Caco-2 (cell line): ENCODE results near the gene TMEM88. TPM values are rescaled to one million over a fixed set of nuclear protein-coding genes. Genes with fewer than 3 reads are reported as not detected.

Experiments used
- BruUV-seq: library from RNA; stranded (reverse); fragments of 400-500 nt; replicated peaks from 2 replicates; lab custom pipeline; 2021; lab: Mats Ljungman, UMichigan
- CTCF ChIA-PET: fragments of 300-600 bp; sonication (Branson Sonifier 250); formaldehyde crosslinking; loops from one replicate; lab custom pipeline; 2022; ENCODE audit warnings: antibody characterized with exemption; lab: Charles Lee
- POLR2A ChIA-PET: fragments of 300-600 bp; sonication (Branson Sonifier 250); formaldehyde crosslinking; loops from one replicate; lab custom pipeline; 2022; ENCODE audit warnings: antibody characterized with exemption; lab: Charles Lee
- DNase-seq, 2 experiments: peaks; one replicate each; pipeline versions ENCODE4 v3.0.0 to v3.0.0-alpha.2; 2020 to 2022
- H3K27me3 ChIP-seq: replicated peaks from 2 replicates; pipeline ENCODE4 v1.6.0; 2011; ENCODE audit warnings: low read length; ENCODE audit not compliant: control insufficient read depth, insufficient read depth
- H3K36me3 ChIP-seq: 2 replicates; pipeline ENCODE4 v1.5.1; 2011; ENCODE audit warnings: low read length; ENCODE audit not compliant: control insufficient read depth, insufficient read depth
- H3K4me1 ChIP-seq: fragments of 250-450 bp; sonication (Bioruptor Pico); 2 replicates; pipeline ENCODE4 v1.5.1; 2020; ENCODE audit warnings: mild to moderate bottlenecking
- H3K4me3 ChIP-seq: 2 replicates; pipeline ENCODE4 v1.5.1; 2011; ENCODE audit warnings: low read depth, mild to moderate bottlenecking, control low read depth, low read length
- H3K9me3 ChIP-seq: fragments of 250-450 bp; sonication (Bioruptor Pico); 2 replicates; pipeline ENCODE4 v1.5.1; 2020; ENCODE audit warnings: mild to moderate bottlenecking, moderate library complexity
- H3K27ac Mint-ChIP-seq: one replicate; pipeline ENCODE4 v1.8.0; 2022; ENCODE audit warnings: mixed read lengths; ENCODE audit not compliant: unreplicated experiment
- H3K27me3 Mint-ChIP-seq: one replicate; pipeline ENCODE4 v1.8.0; 2022; ENCODE audit warnings: mixed read lengths; ENCODE audit not compliant: insufficient read depth, unreplicated experiment
- H3K36me3 Mint-ChIP-seq: one replicate; pipeline ENCODE4 v1.8.0; 2022; ENCODE audit warnings: mild to moderate bottlenecking, mixed read lengths; ENCODE audit not compliant: insufficient read depth, unreplicated experiment
- H3K4me1 Mint-ChIP-seq: one replicate; pipeline ENCODE4 v1.8.0; 2022; ENCODE audit warnings: low read depth, mixed read lengths; ENCODE audit not compliant: unreplicated experiment
- H3K4me3 Mint-ChIP-seq: one replicate; pipeline ENCODE4 v1.8.0; 2022; ENCODE audit warnings: mild to moderate bottlenecking, moderate library complexity, mixed read lengths; ENCODE audit not compliant: unreplicated experiment
- H3K9me3 Mint-ChIP-seq: one replicate; pipeline ENCODE4 v1.8.0; 2022; ENCODE audit warnings: mixed read lengths; ENCODE audit not compliant: unreplicated experiment
- CTCF ChIP-seq, 2 experiments: fragments of 200-600 bp in 1 of 2; IDR thresholded peaks; 1 replicate in 1 of 2; 2 replicates in 1 of 2; pipeline versions ENCODE4 v1.5.1 to v1.8.0; 2011 to 2022; ENCODE audit warnings: antibody characterized with exemption in 1 of 2, control low read depth in 1 of 2, inconsistent platforms in 1 of 2, low read depth in 1 of 2, low read length in 1 of 2, mild to moderate bottlenecking in 1 of 2, moderate library complexity in 1 of 2; ENCODE audit not compliant: insufficient read depth in 1 of 2, severe bottlenecking in 1 of 2, unreplicated experiment in 1 of 2
- intact Hi-C: fragments of 100-400 bp; cut with micrococcal nuclease; formaldehyde crosslinking; loops from one replicate; pipeline ENCODE4 v1.10.0; 2022; ENCODE audit not compliant: unreplicated experiment
- total RNA-seq: library from RNA; stranded (reverse); gene quantifications from 2 replicates; pipeline ENCODE4 v1.2.3, GENCODE V29; 2022

Gene TMEM88
- total RNA-seq, 1 experiment from 2014 or later, result 2.5 TPM

DNA sequence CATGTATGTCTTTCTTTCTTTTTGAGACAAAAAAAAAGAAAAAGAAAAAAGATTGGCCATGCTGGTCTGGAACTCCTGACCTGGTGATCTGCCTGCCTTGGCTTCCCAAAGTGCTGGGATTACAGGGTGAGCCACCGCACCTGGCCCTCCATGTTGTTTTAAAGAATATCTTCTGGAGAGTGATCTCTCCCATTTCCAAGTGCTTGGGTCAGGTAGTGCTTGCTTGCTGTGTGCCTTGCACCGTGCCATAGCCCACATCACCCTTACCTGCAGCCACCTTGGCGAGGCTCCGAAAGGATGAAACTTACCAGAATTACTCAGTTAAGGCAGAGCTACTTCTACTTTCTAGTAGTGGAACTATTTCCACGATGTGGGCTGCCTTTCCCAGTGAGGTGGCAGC is 39.9 kb upstream of the TMEM88 start:
- no TSS peak for BruUV-seq
- Mint-ChIP-seq H3K4me3 (no peak overlapping the region), H3K4me1 (peaks cover 16% of the 10 kb centered on the region)

GRCh38 chr17:7816926-7817642 is 37.8 kb upstream of the TMEM88 start:
- Histone ChIP-seq H3K4me1 (peaks cover 15% of the 10 kb centered on the region), H3K9me3 (no peaks in the 10 kb centered on the region), H3K4me3 (no peak overlapping the region), H3K36me3 (no peaks in the 10 kb centered on the region), H3K27me3 (no peaks in the 10 kb centered on the region)
- intact Hi-C loops, result loop anchor here (1.0 kb wide), 1 partner anchor 70 kb away; no protein-coding TSS in a partner anchor
- BruUV-seq, result no TSS peak
- no peak for TF ChIP-seq CTCF (IDR thresholded peaks at IDR 0.05; ENCODE audit: insufficient read depth in 1 of 2, low read depth in 1 of 2, low read length in 1 of 2, severe bottlenecking in 1 of 2, unreplicated experiment in 1 of 2)
- no peaks in the 10 kb centered on the region for H3K9me3 Mint-ChIP-seq
- CTCF ChIA-PET, result interaction anchor here (0.5 to 1.4 kb wide), 6 partner anchors 9 to 100 kb away, joined by 3 to 8 read pairs (median 6); partner anchors contain the start of gene NAA38
- POLR2A ChIA-PET, result no interaction called here
- no peaks in the 10 kb centered on the region for H3K36me3 Mint-ChIP-seq
- no peak overlapping the region for H3K4me3 Mint-ChIP-seq
- no peaks in the 10 kb centered on the region for H3K27me3 Mint-ChIP-seq
- H3K27ac Mint-ChIP-seq, result no peak overlapping the region
- H3K4me1 Mint-ChIP-seq, result peaks cover 16% of the 10 kb centered on the region
- DNase-seq, result peak; percentile 50 to 51

More for the DNA sequence above, 39.9 kb upstream of the TMEM88 start:
- no peaks in the 10 kb centered on the region for H3K27me3 Mint-ChIP-seq
- no peak overlapping the region for H3K27ac Mint-ChIP-seq
- Histone ChIP-seq H3K36me3 (no peaks in the 10 kb centered on the region), H3K27me3 (no peaks in the 10 kb centered on the region), H3K9me3 (no peaks in the 10 kb centered on the region), H3K4me1 (peaks cover 15% of the 10 kb centered on the region), H3K4me3 (no peak overlapping the region)
- no peak for DNase-seq
- TF ChIP-seq CTCF (IDR thresholded peaks at IDR 0.05; ENCODE audit: insufficient read depth in 1 of 2, low read depth in 1 of 2, low read length in 1 of 2, severe bottlenecking in 1 of 2, unreplicated experiment in 1 of 2), result no peak
- no peaks in the 10 kb centered on the region for H3K9me3 Mint-ChIP-seq
- ChIA-PET CTCF (no interaction called here), POLR2A (no interaction called here)
- intact Hi-C loops, result no loop called here
- H3K36me3 Mint-ChIP-seq, result no peaks in the 10 kb centered on the region

DNA sequence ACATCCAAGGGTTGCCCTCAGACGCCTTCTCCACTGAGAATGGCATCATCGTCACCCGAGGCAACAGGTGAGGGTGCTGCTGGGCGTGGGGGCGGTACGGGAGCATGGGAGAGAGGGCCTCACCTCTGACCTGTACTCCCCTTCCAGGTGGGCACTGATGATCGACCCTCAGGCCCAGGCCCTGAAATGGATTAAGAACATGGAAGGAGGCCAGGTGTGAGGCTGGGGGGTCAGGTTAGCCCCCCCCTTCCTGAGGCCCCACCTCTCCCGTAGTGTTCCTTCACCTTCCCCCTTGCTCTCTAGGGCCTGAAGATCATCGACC is 37.3 kb upstream of the TMEM88 start:
- Mint-ChIP-seq H3K27ac (no peak overlapping the region), H3K4me3 (no peak overlapping the region), H3K36me3 (no peaks in the 10 kb centered on the region), H3K27me3 (no peaks in the 10 kb centered on the region), H3K4me1 (peaks cover 16% of the 10 kb centered on the region), H3K9me3 (no peaks in the 10 kb centered on the region)
- TF ChIP-seq CTCF (IDR thresholded peaks at IDR 0.05; ENCODE audit: insufficient read depth in 1 of 2, low read depth in 1 of 2, low read length in 1 of 2, severe bottlenecking in 1 of 2, unreplicated experiment in 1 of 2), result no peak
- CTCF ChIA-PET, result interaction anchor here (1.4 kb wide), 1 partner anchor 39 kb away, joined by 8 read pairs; the partner anchor contains the start of gene NAA38
- H3K27me3 ChIP-seq, result no peaks in the 10 kb centered on the region
- no TSS peak for BruUV-seq
- DNase-seq, result no peak
- H3K4me3 ChIP-seq, result no peak overlapping the region
- POLR2A ChIA-PET, result no interaction called here
- no peaks in the 10 kb centered on the region for H3K9me3 ChIP-seq
- intact Hi-C loops, result loop anchor here (1.0 kb wide), 1 partner anchor 70 kb away; no protein-coding TSS in a partner anchor
- no peaks in the 10 kb centered on the region for H3K36me3 ChIP-seq
- H3K4me1 ChIP-seq, result peaks cover 15% of the 10 kb centered on the region
